ENCODE measurements around the gene MOGAT2.

GRCh38 chr11:75677909-75678308 is 39.7 kb upstream of the MOGAT2 start:
- TF ChIP-seq EZH2 (IDR thresholded peaks at IDR 0.05) (no peak), CTCF (IDR thresholded peaks at IDR 0.05) (no peak)
